NOMO-1 treated with DMSO at 0.1 percent for 48 hours (cell line): ENCODE results near the gene GRID1.
"Not testable (repeated sequence)": the region's sequence is repeated elsewhere in the genome, so short reads cannot be mapped to it uniquely, and the experiment has no call there.

ENCODE experiments used
- DNase-seq: peaks from one replicate; lab custom pipeline; 2025; ENCODE audit not compliant: unreplicated experiment; lab: John Stamatoyannopoulos, UW

Gene GRID1

DNA sequence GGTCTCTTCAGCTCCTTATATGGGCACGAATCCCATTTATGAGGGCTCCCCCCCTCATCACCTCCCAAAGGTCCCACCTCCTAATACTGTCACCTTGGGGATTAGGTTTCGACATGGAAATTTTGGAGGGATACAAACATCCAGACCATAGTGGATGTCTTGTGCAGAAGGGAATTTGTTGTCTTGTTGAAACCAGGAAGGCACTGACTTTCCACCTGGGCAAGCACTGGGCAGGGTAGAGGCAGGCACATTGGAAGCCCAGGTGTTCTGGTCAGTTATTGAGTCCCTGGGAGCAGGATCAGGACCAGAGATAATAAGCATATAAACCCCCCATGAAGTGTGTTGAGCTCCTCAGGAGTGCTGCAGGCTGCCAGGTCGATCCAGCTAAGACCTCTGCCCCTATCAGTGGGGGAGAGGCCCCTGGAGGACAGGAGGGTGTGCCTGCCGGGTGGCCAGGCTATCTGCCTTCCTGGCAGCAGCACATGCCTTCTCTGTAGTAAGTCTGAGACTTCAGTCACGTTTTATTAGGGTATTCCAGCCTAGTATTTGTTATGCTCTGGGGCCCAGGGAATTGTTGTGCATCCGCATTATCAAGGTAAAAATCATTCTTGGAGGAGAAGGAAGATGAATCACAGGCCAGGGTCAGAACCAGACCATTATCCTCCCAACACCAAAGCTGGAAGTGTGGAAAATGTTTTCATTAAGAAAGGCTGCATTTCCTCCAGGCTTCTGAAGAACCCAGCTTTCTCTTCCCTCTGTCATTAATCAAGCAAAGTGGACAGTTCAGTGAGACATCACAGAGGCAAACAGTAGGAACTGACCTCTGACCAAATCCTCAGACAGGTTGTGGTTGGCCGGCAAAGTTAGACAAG lies 503.1 kb downstream of the GRID1 start:
- DNase-seq: no peak

DNA sequence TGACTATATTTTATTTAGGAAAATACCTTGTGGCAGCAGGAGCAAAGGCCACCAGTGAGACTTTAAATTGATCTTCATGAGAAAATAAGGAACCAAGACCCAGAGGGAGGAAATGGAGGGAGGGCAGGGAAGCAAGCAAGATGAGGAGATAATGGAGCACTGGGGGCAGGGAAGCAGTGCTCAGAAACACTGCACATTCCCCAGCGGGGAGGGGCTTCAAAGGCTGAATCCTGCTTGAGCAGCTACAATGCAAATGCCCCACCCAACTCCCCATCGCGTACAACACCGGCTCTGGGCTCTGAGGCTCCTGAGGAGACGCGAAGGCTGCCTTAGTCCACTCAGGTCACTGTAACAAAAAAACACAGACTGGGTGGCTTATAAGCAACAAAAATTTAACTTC lies 503.8 kb downstream of the GRID1 start:
- DNase-seq: no peak

DNA sequence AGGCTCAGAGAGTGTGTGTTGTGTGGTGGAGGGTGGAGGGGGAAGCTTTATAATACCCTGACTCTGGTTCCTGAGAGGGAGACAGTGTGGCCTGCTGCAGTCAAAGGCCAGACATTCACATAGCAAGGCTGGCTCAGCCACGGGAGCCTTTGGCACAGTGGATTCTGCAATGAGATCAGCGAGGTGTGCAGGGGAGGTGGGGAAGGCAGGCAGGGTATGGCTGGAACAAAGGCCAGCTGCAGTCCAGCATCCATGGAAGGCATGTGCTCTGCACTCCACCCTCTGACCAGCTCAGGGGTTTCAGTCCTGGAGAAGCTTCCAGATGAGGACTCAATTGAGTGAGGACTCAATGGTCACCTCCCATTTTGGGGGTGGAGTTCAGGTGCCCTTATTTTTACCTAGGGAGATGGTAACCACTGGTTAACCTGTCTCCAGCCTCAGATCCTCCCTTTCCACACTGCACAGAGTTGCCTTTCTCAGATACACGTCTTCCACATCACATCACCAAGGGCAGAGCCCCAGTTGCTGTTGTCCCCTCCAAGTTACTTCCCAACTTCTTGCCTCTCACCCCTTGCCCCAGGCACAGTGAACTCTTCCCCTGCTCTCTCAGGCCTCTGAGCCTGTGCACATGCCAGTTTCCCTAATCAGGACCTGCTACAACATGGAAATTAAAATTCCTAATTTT lies 504.9 kb downstream of the GRID1 start:
- no peak for DNase-seq

DNA sequence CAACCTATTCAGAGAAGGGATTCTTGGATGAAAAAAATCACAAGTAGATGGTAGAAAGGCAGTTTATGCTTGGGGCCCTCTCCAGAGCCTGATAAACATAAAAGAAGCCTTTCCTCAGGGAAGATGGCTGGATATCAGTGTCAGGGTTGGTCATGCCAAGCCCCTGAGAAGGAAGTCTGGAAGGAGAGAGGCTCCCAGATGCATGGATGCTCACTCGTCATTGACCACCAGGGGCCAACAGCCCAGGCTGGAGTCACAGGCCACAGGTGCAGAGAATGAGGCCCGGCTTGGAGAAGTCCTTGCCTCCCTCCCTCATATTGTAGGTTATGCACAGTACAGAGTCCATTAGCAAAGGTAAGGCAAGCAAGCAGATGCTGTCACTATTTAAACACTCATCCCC lies 506.7 kb downstream of the GRID1 start:
- DNase-seq: no peak

DNA sequence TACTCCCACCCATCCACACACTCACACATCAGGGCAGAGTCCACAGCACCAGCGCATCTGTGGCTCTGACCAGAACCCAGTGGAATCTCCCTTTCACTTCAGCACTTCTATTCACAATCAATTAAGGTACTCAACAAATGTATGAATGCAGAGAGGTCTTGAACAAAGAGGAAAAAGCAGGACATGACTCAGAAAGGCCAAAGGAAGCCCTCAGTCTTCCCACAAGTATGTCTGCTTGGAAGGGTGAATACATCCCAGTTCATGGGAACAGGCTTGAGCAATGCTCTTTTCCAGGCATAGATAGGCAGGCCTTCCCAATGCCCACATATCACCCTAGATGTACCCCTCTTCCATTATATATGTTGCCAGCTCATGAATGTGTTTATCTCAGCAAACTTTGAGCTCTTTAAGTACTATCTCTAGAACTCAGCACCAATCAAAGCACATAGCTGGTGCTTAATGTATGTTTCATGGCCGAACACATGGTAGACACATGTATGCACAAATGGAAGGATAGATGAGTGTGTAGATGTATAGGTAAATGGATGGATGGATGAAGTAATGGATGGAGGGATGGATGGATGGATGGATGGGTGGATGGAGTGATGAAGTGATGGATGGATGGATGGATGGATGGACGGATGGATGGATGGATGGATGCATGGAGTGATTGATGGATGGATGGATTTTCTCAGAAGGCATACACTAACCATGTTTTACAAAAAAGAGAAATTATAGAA lies 507.6 kb downstream of the GRID1 start:
- no peak for DNase-seq

DNA sequence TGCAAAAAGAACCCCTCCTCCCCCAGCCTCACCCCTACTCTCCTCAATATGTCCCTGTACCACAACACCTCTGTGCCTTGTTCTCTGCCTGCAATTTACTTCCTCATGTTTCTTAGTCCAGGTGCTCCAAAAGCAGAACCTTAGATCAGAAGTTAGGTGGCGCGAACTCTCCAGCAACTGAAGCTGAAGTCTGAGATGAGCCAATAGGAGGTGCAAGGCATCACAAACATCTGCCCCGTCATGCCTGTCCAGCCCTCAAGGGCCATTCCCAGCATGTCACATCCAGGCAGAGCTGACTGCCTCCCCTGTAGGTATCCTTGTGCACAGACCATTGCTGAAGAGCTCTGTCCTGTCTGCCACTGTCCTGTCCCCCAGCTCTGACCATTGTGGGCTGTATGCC lies 508.8 kb downstream of the GRID1 start:
- no peak for DNase-seq

DNA sequence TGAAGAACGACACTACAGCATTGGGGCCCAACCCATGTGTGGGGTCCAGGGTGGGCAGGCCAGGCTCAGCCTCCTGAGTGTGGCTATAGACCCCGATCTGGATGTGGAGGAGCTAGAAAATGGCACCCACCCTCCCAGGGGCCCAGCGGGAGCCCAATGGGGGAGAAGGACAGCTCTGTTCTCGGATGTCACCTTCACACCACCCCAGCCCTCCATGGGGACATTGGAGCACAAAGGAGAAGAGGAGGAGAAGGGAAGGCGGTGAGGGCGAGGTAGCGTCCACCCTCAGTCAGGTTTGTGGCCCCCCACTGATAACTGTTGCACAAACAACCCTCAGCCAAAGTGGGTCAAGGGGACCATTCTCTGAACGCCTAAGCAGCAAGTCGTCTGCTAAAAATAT lies 509.3 kb downstream of the GRID1 start:
- no peak for DNase-seq

DNA sequence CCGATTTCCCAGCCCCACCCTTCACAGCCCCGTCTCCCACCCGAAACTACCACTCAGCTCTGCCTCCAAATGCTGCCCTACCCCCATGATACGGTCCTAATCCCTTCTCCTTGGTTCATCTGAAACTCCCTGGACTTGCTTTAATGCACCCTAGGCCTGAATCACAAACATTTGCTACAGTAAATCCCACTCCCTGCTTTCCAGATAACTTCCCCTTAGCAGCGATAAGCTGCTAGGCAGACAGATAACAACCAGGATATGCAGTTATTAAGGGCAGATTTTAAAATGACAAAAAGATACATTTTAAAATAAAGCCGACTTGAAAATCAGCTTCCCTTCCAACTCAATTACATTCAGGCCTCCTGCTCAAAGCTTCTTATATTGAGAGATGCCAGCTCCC lies 514.7 kb downstream of the GRID1 start:
- no peak for DNase-seq

DNA sequence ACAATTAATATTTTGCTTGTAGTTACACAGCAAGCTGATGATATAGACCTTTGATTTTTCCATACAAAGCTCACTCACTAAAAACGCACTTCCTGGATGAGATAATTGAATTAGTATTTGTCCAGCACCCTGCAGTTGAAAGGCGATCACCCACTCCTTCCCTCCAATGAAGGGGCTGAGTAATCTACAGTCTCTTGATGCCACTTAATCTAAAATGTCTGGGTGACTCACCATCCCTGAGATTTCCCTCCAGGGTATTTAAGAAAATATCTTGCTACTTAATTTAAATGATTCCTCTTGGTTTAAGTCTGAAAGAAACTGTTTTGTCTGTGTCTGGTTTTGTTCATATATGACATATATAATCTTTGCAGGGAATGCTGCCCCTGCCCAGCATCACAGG lies 515.3 kb downstream of the GRID1 start:
- DNase-seq: no peak

DNA sequence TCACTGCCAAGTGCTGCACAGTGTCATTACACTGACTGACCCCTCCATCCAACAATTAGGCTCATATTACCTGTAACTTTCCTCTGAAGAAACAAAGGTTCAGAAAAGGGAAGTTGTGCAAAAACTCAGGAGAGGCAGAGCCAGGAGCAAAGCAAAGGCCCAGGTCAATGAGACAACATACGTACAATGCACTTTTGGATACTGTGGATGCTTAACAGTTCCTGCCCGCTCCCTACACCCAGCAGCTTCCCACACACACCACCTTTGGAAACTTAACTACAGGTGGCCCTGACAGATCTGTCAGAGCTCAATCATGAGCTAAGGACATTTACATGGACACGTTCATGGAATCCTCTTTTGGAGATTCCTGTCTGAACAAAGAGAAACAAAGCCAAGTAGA lies 515.9 kb downstream of the GRID1 start:
- no peak for DNase-seq

DNA sequence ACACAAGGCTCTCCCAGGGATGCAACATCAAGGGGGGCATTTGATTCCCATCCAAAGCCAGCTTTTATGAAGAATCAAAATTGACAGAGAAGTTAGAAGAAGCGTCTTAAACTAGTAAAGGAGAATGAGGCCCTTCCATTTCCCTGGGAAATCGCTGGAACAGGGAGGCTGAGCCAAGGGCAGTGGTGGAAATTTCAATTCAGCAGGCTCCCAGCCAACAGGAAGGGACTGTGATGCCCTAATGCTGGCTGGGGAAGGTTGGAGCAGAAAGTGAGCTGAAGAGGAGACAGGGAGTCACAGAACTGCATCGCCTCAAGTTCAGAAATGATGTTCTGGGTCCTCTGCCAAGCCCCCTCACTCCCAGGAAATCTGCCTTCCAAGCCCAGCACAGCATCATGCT lies 517.3 kb downstream of the GRID1 start:
- no peak for DNase-seq

DNA sequence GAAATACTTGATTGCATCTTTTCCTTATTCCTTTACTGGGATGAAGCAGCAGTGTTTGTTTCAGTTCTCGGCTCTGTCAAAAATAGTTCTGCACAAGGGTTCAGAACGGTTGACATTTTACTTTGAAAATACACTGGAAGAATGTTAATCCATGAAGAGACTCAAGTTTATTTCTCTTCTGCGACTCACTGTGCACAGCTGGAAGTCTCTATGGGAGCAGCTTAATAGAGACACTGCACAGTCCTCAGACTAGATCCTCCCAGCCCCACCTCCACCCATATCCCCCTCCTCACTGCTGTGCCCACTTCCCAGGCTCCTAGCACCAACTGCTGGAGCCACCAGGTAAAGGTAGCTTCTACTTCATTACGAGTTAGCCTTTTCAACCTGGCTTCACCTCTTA lies 517.8 kb downstream of the GRID1 start:
- no peak for DNase-seq

DNA sequence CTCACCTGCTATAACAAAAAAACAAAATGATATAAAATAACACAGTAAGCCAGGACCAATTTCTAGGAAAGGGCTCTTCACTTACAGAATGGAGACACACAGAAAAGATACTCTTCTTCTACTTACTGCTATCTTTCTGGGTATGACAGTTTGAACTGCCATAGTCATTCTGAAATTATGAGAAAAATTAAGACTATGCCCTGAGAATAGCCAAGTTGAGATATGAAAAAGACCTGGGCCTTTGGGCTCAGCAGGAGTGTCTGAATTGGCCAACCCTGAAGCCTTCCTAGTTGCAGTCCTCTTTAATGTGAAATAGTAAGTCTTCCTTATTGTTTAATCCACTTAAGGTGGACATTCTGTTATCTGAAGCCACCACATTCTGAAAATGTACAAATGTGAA lies 519.5 kb downstream of the GRID1 start:
- no peak for DNase-seq

DNA sequence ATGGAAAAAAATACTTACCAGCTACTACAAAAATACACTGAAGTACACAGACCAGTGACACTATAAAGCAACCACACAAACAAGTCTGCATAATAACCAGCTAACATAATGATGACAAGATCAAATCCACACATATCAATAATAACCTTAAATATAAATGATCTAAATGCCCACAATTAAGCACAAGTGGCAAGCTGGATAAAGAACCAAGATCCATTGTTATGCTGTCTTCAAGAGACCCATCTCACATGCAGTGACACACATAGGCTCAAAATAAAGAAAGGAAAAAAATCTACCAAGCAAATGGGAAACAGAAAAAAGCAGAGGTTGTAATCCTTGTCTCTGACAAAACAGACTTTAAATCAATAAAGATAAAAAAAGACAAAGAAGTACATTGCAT lies 527.9 kb downstream of the GRID1 start:
- DNase-seq: not testable (repeated sequence)

DNA sequence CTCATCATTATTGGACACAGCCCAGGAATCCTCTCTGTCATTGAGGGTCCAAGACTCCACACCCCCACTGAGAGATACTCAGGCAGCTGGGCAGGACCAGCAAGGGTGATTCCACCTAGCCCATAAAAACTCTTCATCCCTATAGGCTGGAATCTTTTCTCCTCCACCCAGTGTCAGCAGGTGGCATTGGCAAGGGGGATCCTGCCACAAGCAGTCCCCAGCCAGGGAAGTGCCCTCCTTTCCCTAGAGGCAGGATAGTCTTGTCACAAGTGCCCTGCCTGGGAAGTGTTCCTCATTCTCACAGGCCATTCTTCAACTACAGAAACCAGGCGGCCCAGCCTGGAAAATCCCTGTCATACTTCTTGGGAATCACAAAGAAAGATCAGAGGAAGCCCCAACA lies 533.6 kb downstream of the GRID1 start:
- no peak for DNase-seq

DNA sequence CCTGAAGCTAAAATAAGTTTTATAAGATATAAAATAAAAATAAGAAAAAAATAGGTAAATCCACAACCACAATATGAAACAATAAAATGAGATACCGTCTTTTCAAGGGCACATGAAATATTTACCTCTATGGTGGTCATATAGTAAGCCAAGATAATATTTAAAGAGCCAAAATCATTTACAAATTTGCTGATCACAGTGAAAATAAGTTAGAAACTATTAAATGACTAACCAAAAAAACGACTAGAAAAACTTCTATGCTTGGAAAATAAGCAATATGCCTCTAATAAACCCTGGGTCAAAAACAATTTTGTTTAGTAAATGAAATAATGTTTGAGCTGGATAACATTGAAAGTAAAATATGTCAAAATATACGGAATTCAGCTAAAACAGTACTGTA lies 535.2 kb downstream of the GRID1 start:
- no peak for DNase-seq

DNA sequence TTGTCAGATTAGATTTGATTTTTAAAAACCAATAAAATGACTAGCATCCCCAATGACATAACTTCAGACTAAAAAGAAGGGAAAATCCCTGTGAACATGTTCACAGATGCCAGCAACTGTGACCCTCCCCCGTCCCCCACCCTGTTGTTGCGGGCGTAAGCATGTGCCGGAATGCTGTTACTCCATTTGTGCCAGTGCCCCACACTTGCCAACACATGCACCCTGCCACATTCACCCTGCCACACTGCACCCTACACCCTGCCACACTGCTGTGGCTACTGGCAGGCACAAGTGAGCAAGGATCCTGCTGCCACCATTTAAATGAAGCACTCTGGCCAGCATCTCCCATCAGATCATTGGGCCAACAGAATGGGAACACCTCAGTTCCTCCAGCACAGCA lies 540.2 kb downstream of the GRID1 start:
- no peak for DNase-seq

DNA sequence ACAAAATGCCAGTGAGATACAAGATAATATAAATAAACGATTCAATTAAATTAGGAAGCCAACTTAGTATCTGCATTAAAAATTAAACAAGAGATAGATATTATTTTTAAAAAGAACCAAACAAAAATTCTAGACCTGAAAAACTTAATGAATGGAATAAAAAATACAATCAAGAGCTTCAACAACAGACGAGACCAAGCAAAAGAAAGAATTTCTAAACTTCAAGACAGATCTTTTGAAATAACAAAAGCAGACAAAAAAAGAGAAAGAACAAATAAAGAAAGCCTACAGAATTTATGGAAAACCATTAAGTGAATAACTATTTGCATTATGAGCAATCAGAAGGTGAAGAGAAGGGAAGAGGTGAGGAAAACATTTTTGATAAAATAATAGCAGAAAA lies 555.2 kb downstream of the GRID1 start:
- no peak for DNase-seq

DNA sequence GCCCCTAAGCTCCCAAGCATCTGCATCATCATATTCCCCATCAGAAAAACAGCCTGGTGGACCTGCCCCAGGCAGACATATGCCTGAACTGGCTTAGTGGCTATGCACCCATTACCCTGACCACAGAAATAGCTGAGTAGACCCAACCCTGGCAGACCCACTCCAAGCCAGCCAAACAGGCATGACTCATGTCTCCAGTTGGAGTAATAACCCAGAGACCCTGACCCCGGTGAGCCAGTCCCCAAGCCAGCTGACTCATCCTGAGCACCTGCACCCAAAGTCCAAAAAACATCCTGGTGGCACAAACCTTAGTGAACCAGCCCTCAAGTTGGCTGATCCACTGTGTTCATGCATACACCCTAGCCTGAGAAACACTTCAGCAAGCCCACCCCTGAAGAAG lies 555.9 kb downstream of the GRID1 start:
- DNase-seq: no peak

DNA sequence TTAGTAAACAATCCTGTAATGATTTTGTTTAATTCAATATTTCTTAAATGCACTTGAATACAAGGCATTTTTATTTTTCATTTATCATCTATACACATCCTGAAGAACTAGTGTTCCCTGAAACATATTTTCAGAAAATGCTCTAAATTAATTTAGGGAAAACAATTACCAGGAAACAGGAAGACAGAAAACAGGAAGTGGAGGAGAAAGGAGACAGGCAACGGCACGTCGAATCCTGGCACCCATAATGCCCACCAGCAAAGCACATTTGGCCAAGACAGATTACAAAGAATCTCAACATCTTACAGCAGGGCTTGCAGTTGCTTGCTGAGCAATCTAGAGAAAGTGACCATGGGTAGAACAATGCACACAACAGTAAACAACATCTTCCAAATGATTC lies 571.1 kb downstream of the GRID1 start:
- DNase-seq: no peak

DNA sequence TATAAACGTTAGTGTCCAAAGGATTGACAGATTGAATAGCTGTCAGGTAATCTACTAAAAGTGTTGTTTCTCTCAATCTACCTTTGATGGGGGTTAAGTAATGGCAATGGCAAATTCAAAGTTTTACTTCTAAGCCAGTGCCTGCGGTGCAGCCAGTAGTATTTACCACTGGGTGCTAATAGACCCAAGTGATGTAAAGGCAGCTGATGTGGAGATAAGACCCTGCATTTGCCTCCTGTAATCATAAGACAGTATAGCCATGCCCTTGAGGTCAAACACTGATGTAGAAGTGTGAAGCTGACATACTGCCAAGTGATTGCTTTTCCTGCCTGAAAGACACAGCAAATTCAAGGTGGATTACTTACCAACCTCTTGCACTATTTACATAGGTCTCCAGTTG lies 572.0 kb downstream of the GRID1 start:
- no peak for DNase-seq

DNA sequence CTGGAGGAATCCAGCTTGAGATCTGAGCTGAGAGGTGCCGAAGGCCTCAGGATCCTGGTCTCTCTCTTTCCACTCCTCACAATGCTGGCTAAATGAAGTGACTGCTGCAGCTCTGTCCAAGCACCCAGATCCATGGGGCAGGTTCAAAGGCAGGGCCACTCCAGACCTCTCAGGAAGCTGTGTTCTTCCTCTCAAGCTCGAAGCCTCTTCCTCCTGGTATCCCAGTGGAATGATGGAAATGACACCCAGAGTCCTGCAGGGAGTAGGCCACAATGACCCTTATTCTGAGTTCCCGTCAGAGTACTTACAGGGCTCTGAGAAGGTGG lies 574.1 kb downstream of the GRID1 start:
- DNase-seq: no peak
